ENCODE data around the gene SLC31A2. TPM values are rescaled to one million over a fixed set of nuclear protein-coding genes. Genes with fewer than 3 reads are reported as not detected.
"Not testable (repeated sequence)": the region's sequence is repeated elsewhere in the genome, so short reads cannot be mapped to it uniquely, and the experiment has no call there.

The SLC31A2 gene
- total RNA-seq, 2 donors from 2014 or later = 4.7 to 10.9 TPM

DNA sequence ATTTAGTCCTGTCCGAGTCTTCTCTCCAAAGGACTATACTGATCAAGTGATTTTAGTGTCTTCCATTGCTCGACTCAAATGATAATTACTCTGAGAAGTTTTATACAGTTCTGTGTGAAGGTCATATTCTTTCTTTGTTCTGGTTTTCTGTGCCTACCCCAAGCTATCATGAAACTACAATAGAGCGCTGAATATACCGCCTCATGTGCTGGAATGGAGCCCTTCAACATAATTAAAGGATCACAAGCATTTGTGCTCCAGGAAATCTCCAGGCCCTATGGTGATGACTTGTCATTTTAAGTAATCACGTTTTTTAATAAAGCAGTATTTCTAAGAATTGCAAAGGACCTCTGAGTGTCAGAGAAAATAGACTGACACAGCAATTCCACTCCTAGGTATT, 10.9 kb upstream of the SLC31A2 start:
- H3K27me3 Mint-ChIP-seq = peaks cover 6% of the 10 kb centered on the region
- no peaks in the 10 kb centered on the region for H3K36me3 Mint-ChIP-seq (ENCODE audit: low read depth)
- no peaks in the 10 kb centered on the region for H3K9me3 Mint-ChIP-seq
- no peak overlapping the region for H3K4me3 Mint-ChIP-seq
- H3K4me1 Mint-ChIP-seq = no peaks in the 10 kb centered on the region
- no peak overlapping the region for H3K27ac Mint-ChIP-seq
- ATAC-seq (replicated peaks) = no peak

DNA sequence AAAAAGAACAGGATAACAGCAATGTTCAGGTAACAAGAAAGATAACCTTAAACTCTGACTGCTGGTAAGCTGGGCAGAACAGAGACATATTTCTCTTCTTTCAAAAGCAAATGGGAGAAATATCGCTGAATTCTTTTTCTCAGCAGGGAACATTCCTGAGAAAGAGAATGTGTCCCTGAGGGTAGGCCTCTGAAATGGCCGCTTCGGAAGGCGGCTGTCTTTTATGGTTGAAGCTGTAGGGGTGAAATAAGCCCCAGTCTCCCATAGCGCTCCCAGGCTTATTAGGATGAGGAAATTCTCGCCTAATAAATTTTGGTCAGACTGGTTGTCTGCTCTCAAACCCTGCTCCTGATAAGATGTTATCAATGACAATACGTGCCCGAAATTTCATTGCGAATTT, 9.9 kb upstream of the SLC31A2 start:
- H3K27me3 Mint-ChIP-seq = peaks cover 15% of the 10 kb centered on the region
- ATAC-seq (replicated peaks); H3K4me3 Mint-ChIP-seq; H3K9me3 Mint-ChIP-seq; H3K27ac Mint-ChIP-seq; H3K36me3 Mint-ChIP-seq (ENCODE audit: low read depth); H3K4me1 Mint-ChIP-seq: not testable (repeated sequence)

DNA sequence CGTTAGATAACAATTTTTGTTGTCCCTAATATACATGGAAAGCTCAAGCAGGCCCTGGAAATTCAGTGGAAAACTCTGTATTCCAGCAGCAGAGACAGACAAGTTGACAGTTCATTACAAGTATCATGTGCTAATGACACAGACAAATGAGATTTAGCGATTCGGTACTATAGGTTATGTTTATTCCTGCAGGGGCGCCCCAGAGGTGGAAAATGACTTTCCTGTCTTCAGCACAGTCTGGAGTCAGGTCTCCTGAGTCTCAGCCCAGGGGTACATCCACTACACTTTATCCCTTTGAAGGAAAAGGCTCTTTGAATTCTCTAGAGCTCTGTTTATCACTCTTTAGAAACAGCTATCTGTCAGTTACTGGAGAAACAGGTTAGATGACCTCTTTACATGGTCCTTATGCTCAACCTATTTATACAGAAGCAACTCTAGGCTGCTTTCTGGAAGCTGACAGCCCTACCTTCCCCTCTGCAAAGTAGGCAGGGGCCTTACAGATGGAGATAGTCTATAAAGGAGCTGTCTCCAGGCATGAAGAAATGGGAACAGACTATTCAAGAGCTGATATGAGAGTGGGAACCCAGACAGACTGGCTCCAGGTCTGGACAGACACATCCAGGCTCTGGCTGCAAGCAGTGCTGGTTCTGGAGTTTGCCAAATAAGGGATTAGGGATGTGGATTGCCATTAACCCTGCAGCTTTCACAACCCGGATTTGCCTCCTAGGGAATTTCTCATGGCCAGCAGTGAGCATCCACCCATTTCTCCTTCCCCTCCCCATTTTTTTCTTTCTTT, 7.2 kb upstream of the SLC31A2 start:
- no peak overlapping the region for H3K4me3 Mint-ChIP-seq
- H3K4me1 Mint-ChIP-seq = no peaks in the 10 kb centered on the region
- H3K9me3 Mint-ChIP-seq = no peaks in the 10 kb centered on the region
- H3K36me3 Mint-ChIP-seq (ENCODE audit: low read depth) = no peaks in the 10 kb centered on the region
- no peak overlapping the region for H3K27ac Mint-ChIP-seq
- H3K27me3 Mint-ChIP-seq = peaks cover 17% of the 10 kb centered on the region
- no peak for ATAC-seq (replicated peaks)

DNA sequence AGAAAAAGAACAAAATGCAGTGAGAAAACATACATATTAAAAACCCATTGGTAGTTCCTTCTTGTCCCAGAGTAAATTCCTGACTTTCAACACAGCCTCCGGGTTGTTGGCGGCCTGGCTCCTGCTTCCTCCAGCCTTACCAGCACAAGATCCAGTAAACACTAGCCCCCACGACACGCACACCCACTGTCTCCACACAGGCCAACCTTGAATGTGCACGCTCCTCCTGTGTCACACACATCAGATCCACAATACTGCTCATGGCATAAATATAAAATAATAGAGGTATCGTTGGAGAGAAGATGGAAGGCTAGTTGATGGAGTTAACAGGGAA, 2.5 kb upstream of the SLC31A2 start:
- H3K4me3 Mint-ChIP-seq = no peak overlapping the region
- no peak for ATAC-seq (replicated peaks)
- H3K4me1 Mint-ChIP-seq = peaks cover 13% of the 10 kb centered on the region
- no peaks in the 10 kb centered on the region for H3K36me3 Mint-ChIP-seq (ENCODE audit: low read depth)
- no peaks in the 10 kb centered on the region for H3K9me3 Mint-ChIP-seq
- no peak overlapping the region for H3K27ac Mint-ChIP-seq
- H3K27me3 Mint-ChIP-seq = peaks cover 17% of the 10 kb centered on the region

DNA sequence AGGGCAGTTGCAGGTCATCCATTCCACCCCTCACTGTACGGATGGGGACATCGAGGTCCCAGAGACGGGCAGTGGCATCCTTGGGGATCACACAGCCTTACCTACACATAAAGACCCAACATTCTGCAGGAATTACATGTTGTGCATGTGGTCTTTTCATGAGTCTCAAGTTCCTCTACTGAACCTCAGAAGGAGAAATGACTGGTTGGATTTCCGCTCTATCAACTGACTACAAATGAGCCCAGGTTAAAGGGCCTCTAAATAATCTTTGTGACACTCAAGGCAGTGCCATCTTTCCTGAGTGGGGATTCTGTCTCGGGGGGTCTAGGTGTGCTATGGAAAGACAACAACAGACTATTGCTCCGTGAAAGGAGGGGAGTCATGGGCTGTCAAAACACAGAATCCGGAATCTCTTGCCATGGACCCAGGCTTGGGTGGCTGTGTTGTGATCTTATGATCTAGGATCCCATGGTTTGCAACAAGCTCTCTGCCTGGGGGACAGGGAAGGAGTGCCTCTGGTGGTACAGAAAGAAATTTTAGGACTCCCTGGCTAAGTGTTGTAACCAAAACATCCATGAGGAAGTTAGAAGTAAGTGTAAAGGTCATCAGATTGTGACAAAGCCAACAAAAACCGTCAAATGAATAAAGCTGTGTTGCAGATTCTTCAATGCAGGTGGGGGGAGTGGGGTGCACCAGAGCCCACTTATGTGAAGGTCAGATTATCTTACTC, 1.9 kb upstream of the SLC31A2 start:
- Mint-ChIP-seq H3K27ac (no peak overlapping the region), H3K4me1 (peaks cover 13% of the 10 kb centered on the region), H3K27me3 (peaks cover 17% of the 10 kb centered on the region), H3K36me3 (ENCODE audit: low read depth) (no peaks in the 10 kb centered on the region), H3K4me3 (no peak overlapping the region), H3K9me3 (no peaks in the 10 kb centered on the region)
- ATAC-seq (replicated peaks) = no peak

DNA sequence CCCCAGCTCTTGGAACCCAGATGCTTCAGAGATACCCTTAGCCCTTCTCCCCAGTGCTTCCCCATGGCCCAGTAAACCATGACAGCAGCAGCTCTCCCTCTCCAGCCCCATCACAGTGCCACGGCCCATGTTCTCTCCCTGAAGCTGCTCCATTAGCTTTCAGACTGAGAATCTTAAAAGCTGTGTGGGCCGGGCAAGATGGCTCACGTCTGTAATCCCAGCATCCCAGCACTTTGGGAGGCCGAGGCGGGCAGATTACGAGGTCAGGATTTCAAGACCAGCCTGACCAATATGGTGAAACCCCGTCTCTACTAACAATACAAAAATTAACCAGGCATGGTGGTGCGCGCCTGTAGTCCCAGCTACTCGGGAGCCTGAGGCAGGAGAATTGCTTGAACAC, 1.2 kb upstream of the SLC31A2 start:
- not testable (repeated sequence) for ATAC-seq (replicated peaks); H3K9me3 Mint-ChIP-seq

DNA sequence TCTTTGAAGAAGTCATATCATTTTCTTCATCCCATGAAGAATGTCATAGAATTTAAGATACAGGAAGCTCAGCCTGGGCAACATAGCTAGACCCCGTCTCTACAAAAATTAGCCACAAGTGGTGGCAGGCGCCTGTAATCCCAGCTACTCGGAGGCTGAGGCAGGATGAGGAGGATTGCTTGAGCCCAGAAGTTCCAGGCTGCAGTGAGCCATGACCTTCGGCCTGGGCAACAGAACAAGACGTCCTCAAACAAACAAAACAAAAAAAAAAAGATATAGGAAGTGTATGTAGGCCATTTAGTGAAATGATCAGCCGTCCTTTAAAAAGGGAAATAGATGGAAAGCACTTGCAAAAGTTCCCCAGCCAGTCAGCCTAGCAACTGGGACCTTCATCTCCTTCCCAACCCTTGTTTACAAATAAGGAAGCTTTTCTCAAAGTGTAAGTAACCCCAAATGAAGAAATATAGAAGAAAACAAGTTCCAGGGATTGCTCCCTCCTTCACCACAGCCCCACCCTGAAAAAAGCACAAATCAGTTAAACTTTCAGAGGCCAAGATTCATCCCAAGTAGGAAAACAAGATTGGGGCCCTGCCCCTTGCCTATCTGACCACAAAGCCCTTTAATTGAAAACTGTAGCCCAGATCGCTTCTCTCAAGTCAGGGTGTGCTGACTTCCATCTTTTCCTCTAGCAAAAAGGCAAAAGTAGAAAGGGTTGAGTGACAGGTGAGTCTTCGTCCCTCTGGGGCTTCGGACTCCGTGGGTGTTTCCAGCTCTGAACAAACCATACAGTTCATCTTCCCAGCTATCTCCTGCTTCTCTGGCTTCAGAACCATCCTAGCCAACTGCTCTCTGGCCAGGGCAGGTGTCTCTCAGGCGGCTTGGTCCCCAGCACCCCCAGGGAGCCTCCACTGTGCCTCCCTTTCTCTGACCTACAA, 1.2 kb downstream of the SLC31A2 start:
- Mint-ChIP-seq H3K27me3 (no peaks in the 10 kb centered on the region), H3K4me1 (peaks cover 31% of the 10 kb centered on the region), H3K4me3 (peak overlapping the region; percentile 77), H3K27ac (peak overlapping the region; percentile 83), H3K36me3 (ENCODE audit: low read depth) (no peaks in the 10 kb centered on the region), H3K9me3 (no peaks in the 10 kb centered on the region)
- ATAC-seq (replicated peaks) = no peak

More for the DNA sequence above, 1.2 kb upstream of the SLC31A2 start:
- not testable (repeated sequence) for H3K36me3 Mint-ChIP-seq (ENCODE audit: low read depth); H3K4me3 Mint-ChIP-seq; H3K27ac Mint-ChIP-seq
- peaks cover 13% of the 10 kb centered on the region for H3K4me1 Mint-ChIP-seq
- H3K27me3 Mint-ChIP-seq = peaks cover 15% of the 10 kb centered on the region

DNA sequence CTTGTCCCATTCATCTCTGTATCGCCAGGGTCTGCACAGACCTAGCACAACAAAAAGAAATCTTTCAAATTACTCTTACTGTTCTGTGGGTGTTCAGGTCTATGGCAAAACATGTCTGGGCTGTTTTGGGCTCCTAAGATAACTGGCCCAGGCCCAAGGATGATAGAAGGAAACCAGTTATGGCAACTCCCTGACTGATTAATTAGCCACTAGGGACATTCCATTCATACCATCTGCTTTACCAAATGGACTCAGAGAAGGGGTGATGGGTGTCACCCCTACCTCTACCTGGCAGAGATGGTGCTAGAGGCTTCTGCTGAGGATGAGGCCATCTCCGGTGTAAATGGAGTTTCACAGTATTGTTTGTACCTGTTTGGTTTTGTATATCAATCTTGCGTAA, 1.9 kb downstream of the SLC31A2 start:
- Mint-ChIP-seq H3K36me3 (ENCODE audit: low read depth) (no peaks in the 10 kb centered on the region), H3K4me3 (peak overlapping the region; percentile 77), H3K4me1 (peaks cover 33% of the 10 kb centered on the region), H3K9me3 (no peaks in the 10 kb centered on the region), H3K27me3 (no peaks in the 10 kb centered on the region), H3K27ac (peak overlapping the region; percentile 83)
- no peak for ATAC-seq (replicated peaks)

DNA sequence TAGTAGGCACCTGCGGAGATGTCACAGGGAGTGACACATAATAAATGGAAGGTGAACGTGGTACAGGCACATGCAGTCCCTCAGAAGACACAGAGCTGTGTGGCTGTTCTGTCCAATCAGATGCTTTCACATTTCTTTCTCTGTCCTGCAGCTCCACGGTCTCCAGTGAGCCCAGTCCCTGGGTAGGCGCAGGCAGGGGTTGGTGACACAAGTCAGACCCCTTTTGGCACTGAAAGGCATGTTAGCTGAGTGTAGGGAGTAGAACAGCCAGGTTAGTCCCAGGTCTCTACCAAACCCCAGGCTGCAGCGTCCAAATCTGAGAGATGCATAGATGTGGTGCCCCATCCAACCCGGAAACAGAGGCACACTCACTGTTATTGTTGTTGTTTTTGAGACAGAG, 2.8 kb downstream of the SLC31A2 start:
- ATAC-seq (replicated peaks) = no peak
- Mint-ChIP-seq H3K9me3 (no peaks in the 10 kb centered on the region), H3K36me3 (ENCODE audit: low read depth) (peaks cover 5% of the 10 kb centered on the region), H3K27me3 (no peaks in the 10 kb centered on the region), H3K4me1 (peaks cover 37% of the 10 kb centered on the region), H3K27ac (no peak overlapping the region), H3K4me3 (no peak overlapping the region)

DNA sequence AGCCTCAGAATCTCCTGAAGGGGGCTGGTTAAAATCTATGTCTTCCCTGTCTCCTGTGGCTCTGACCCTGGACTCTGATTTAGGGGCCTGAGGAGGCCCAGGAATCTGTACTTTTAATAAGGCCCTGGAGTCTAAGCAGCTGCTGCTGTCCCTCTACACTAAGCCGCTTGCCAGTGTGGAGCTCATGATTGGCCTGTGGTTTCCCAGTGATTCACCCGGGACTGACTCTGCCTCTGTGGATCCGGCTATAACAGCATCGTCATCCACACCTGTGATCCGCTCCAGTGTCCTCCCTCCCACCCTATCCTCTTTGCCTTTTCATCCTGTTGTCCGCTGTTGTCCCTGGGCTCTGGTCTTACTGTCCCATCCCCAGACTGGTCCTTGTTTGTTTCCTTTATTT, 3.7 kb downstream of the SLC31A2 start:
- no peak overlapping the region for H3K4me3 Mint-ChIP-seq
- H3K27ac Mint-ChIP-seq = peak overlapping the region; percentile 86
- H3K27me3 Mint-ChIP-seq = no peaks in the 10 kb centered on the region
- H3K9me3 Mint-ChIP-seq = no peaks in the 10 kb centered on the region
- peaks cover 10% of the 10 kb centered on the region for H3K36me3 Mint-ChIP-seq (ENCODE audit: low read depth)
- ATAC-seq (replicated peaks) = no peak
- peaks cover 38% of the 10 kb centered on the region for H3K4me1 Mint-ChIP-seq

DNA sequence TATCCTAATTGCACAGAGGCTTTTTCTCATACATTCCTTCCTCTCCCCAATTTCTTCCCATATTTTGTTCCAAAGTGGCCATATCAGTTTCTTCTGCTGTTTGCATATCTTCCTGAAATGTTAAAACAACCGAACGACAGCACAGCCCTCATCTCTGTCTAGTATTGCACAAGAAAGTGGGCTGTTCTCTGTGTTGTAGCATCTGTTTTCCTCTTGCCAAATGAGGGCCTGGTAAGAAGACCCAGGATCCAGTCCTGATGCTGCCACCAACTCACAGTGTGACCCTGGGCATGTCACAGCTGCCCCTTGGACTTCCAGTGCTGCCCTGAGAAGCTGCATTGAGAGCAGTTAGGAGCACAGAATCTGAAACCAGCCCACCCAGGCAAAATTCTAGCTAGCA, 4.1 kb downstream of the SLC31A2 start:
- H3K9me3 Mint-ChIP-seq = no peaks in the 10 kb centered on the region
- peaks cover 38% of the 10 kb centered on the region for H3K4me1 Mint-ChIP-seq
- H3K36me3 Mint-ChIP-seq (ENCODE audit: low read depth) = peaks cover 14% of the 10 kb centered on the region
- peak overlapping the region; percentile 64 for H3K4me3 Mint-ChIP-seq
- H3K27me3 Mint-ChIP-seq = no peaks in the 10 kb centered on the region
- H3K27ac Mint-ChIP-seq = peak overlapping the region; percentile 86
- ATAC-seq (replicated peaks) = no peak

DNA sequence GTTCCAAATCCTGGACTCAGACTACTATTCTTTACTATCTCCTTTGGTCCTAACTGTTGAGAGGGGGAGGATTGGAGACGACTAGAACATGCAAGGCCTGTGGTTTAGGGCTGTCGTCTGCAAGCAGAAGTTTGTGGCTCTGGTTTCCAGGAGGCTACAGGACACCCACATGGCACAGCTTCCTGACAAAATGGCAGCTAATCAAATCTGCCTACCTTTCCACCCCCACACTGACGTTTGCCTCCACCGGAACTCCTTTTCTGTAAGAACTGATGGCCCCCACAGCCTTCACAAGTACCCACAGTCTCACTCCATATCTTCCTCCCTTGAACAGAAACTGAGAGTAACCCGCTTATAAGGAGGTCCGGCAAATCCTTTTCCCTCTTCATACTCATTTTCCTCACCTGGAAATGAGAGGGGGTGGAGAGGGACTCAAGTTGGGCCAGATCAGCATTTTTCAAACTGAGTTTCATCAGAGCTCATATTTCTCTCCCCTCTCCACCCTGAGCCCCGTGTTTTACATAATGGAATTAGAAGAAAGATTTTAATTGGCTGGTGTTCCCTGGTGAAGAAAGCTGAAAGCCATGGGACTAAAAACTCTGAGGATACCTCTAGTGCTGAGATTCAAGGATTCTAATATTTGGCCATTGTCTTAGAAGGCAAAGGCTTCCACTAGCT, 5.2 kb downstream of the SLC31A2 start:
- Mint-ChIP-seq H3K27me3 (no peaks in the 10 kb centered on the region), H3K4me3 (peak overlapping the region; percentile 64), H3K36me3 (ENCODE audit: low read depth) (peaks cover 25% of the 10 kb centered on the region), H3K4me1 (peaks cover 38% of the 10 kb centered on the region), H3K9me3 (no peaks in the 10 kb centered on the region), H3K27ac (peak overlapping the region; percentile 86)
- ATAC-seq (replicated peaks) = peak; percentile 75

DNA sequence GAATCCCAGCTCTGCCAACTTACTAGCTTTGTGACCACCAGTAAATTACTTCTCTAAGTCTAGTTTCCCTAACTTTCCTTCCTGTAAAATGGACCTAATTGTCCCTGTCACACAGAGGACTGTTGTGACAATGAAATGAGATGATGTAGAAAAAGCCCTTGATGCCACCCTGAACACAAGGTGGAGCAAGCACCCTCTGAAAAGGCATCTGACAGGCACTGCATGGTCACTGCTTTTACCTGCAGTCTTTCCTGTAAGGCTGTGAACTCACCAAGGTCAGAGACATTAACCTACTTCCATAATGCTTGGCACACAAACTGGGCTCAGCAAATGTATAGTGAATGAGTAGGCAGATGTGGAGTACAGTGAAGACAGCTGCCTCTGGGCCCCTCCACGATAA, 6.1 kb downstream of the SLC31A2 start:
- Mint-ChIP-seq H3K9me3 (no peaks in the 10 kb centered on the region), H3K36me3 (ENCODE audit: low read depth) (peaks cover 31% of the 10 kb centered on the region), H3K4me3 (peak overlapping the region; percentile 64), H3K4me1 (peaks cover 33% of the 10 kb centered on the region), H3K27ac (peak overlapping the region; percentile 86), H3K27me3 (no peaks in the 10 kb centered on the region)
- ATAC-seq (replicated peaks) = peak; percentile 12

DNA sequence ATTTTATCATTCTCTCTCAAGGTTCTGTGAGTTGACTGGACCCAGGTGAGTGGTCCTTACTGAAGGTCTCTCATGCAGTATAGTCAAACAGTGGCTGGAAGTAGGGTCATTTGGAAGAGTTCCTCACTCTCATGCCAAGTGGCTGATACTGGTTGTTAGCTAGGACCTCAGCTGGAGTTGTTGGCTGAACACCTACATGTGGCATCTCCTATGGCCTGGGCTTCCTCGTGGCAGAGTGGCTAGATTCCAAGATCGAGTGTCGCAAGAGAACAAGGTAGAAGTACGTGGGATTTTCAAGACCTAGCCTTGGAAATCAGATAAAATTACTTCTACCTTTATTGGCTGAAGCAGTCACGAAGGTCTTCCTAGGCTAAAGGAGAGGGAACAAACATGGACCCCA, 7.6 kb downstream of the SLC31A2 start:
- Mint-ChIP-seq H3K9me3 (no peaks in the 10 kb centered on the region), H3K4me1 (peaks cover 24% of the 10 kb centered on the region), H3K36me3 (ENCODE audit: low read depth) (peaks cover 46% of the 10 kb centered on the region), H3K27me3 (no peaks in the 10 kb centered on the region), H3K27ac (peak overlapping the region; percentile 73), H3K4me3 (no peak overlapping the region)
- no peak for ATAC-seq (replicated peaks)
